ENCODE results near the gene LLPH. TPM values are rescaled to one million over a fixed set of nuclear protein-coding genes. Genes with fewer than 3 reads are reported as not detected.

Gene LLPH
- total RNA-seq, 1 experiment from 2014 or later = 33.4 TPM

- Histone ChIP-seq H3K9me3 (ENCODE audit: control insufficient read depth, low read depth, low read length) (no peaks in the 10 kb centered on the region), H4K8ac (replicated peaks; ENCODE audit: insufficient read length, low read depth, low read length) (no peak overlapping the region), H3K4me1 (ENCODE audit: insufficient read depth, low read length) (no peaks in the 10 kb centered on the region), H3K23ac (ENCODE audit: insufficient read length, low read depth, low read length) (no peak overlapping the region), H3K56ac (ENCODE audit: insufficient read length, low read depth, low read length) (no peak overlapping the region), H4K91ac (ENCODE audit: insufficient read length, low read depth, low read length) (no peak overlapping the region), H2AK5ac (ENCODE audit: insufficient read length, low read length) (no peak overlapping the region), H3K4ac (ENCODE audit: low read depth, low read length) (no peak overlapping the region), H4K20me1 (ENCODE audit: control insufficient read depth, insufficient read depth, insufficient read length) (no peaks in the 10 kb centered on the region), H3K79me1 (ENCODE audit: insufficient read depth, low read depth, low read length, poor library complexity, severe bottlenecking) (no peaks in the 10 kb centered on the region), H2BK15ac (ENCODE audit: low read depth, low read length) (no peak overlapping the region), H3K27me3 (ENCODE audit: insufficient read depth, low read length) (no peaks in the 10 kb centered on the region), H4K5ac (ENCODE audit: insufficient read length, low read depth, low read length) (no peak overlapping the region), H2BK12ac (ENCODE audit: insufficient read length, low read depth, low read length) (no peak overlapping the region), H2BK120ac (ENCODE audit: low read depth, low read length, poor library complexity, severe bottlenecking) (no peak overlapping the region), H3K27ac (ENCODE audit: insufficient read length, low read depth, low read length) (no peak overlapping the region), H2BK5ac (ENCODE audit: insufficient read length, low read length) (no peak overlapping the region), H2BK20ac (ENCODE audit: low read depth, low read length, poor library complexity, severe bottlenecking) (no peak overlapping the region), H2AFZ (ENCODE audit: low read length) (no peak overlapping the region), H3K14ac (ENCODE audit: insufficient read depth, low read length) (no peak overlapping the region), H3K4me2 (ENCODE audit: insufficient read depth, insufficient read length, low read length) (no peak overlapping the region), H3T11ph (ENCODE audit: low read length) (no peak overlapping the region), H3K18ac (ENCODE audit: insufficient read length, low read depth, low read length) (no peak overlapping the region), H3K79me2 (ENCODE audit: insufficient read depth, low read length) (no peaks in the 10 kb centered on the region), H3K9ac (ENCODE audit: extremely low read depth, insufficient read length, low read length) (no peak overlapping the region), H3K23me2 (ENCODE audit: insufficient read length, low read depth, low read length, poor library complexity, severe bottlenecking) (no peaks in the 10 kb centered on the region)
- Mint-ChIP-seq H3K4me3 (no peak overlapping the region), H3K27me3 (ENCODE audit: low read depth) (peaks cover 2% of the 10 kb centered on the region), H3K9me3 (peaks cover 31 to 32% of the 10 kb centered on the region in 2 experiments), H3K27ac (no peak overlapping the region), H3K36me3 (ENCODE audit: insufficient read depth in 1 of 3, low read depth in 3 of 3) (peaks cover 24 to 48% (median 44%) of the 10 kb centered on the region in 3 experiments), H3K4me1 (peaks cover 5% of the 10 kb centered on the region in 2 experiments)
- no CpG with 5 or more reads among the region's 2 CpGs for WGBS (ENCODE audit: extremely low coverage, insufficient read length, low lambda C conversion rate)
- TF ChIP-seq CTCF (conservative IDR thresholded peaks at IDR 0.05) = no peak
- no peak for DNase-seq
Measured at GRCh38 chr12:66141299-66141698, 10.7 kb upstream of the LLPH start.
